HCT116 (cell line): Measurements from ENCODE around the gene TMCO1. TPM values are rescaled to one million over a fixed set of nuclear protein-coding genes. Genes with fewer than 3 reads are reported as not detected.

Source experiments
- ATAC-seq: fragments of 200-7000 bp; cut with Tn5 transposase; 2 replicates; pipeline ENCODE4 v1.9.1; 2020; ENCODE audit warnings: mild to moderate bottlenecking, moderate library complexity
- BruUV-seq: library from RNA; stranded (reverse); fragments of 400-500 nt; replicated peaks from 2 replicates; lab custom pipeline; 2021; lab: Mats Ljungman, UMichigan
- CTCF ChIA-PET: fragments of 300-600 bp; sonication (Branson Sonifier 250); formaldehyde crosslinking; loops from one replicate; lab custom pipeline; 2021; ENCODE audit warnings: antibody characterized with exemption; lab: Charles Lee
- POLR2A ChIA-PET: fragments of 300-600, 350-600 bp; sonication (Branson Sonifier 250); formaldehyde crosslinking; loops from one replicate; lab custom pipeline; 2021; ENCODE audit warnings: antibody characterized with exemption; lab: Charles Lee
- RAD21 ChIA-PET, 2 experiments: fragments of 300-600 bp; sonication (Branson Sonifier 250); formaldehyde crosslinking; loops; one replicate each; lab custom pipeline; 2023; ENCODE audit warnings: low total read pairs in 2 of 2; ENCODE audit not compliant: uncharacterized antibody in 2 of 2, unreplicated experiment in 2 of 2, low non-redundant PET in 1 of 2; lab: Charles Lee
- DNase-seq: peaks from one replicate; pipeline ENCODE4 v3.0.0-alpha.2; 2010; ENCODE audit warnings: low read depth, low spot score
- H2AFZ ChIP-seq: fragments of 200-600 bp; shearing (Covaris generic), sonication (generic); 2 replicates; pipeline ENCODE4 v1.6.1; 2017; ENCODE audit warnings: low read depth, mixed run types, mixed read lengths, antibody characterized with exemption, low read length; ENCODE audit not compliant: poor library complexity, severe bottlenecking
- H3K27ac ChIP-seq: 2 replicates; pipeline ENCODE4 v1.5.1; 2012; ENCODE audit warnings: low read depth, low read length
- H3K27me3 ChIP-seq: fragments of 200-600 bp; sonication (generic); 2 replicates; pipeline ENCODE4 v1.6.1; 2016; ENCODE audit warnings: mixed run types, low read length, mixed read lengths; ENCODE audit not compliant: insufficient read depth
- H3K36me3 ChIP-seq, 2 experiments: fragments of 200-500 bp in 1 of 2; fragments of 200-600 bp in 1 of 2; sonication (Bioruptor generic) in 1 of 2; sonication (generic) in 1 of 2; 2 replicates each; pipeline versions ENCODE4 v1.5.1 to v1.6.1; 2014 to 2016; ENCODE audit warnings: low read length in 2 of 2, inconsistent platforms in 1 of 2, mixed read lengths in 1 of 2, mixed run types in 1 of 2; ENCODE audit not compliant: insufficient read depth in 2 of 2, control insufficient read depth in 1 of 2
- H3K4me1 ChIP-seq, 2 experiments: fragments of 200-600 bp in 1 of 2; sonication (generic) in 1 of 2; 2 replicates each; pipeline versions ENCODE4 v1.5.1 to v1.6.1; 2012 to 2017; ENCODE audit warnings: low read length in 2 of 2, inconsistent platforms in 1 of 2, mild to moderate bottlenecking in 1 of 2, mixed read lengths in 1 of 2, mixed run types in 1 of 2, moderate library complexity in 1 of 2; ENCODE audit not compliant: insufficient read depth in 2 of 2, control insufficient read depth in 1 of 2
- H3K4me2 ChIP-seq: fragments of 200-600 bp; sonication (generic); 2 replicates; pipeline ENCODE4 v1.6.1; 2017; ENCODE audit warnings: mixed run types, low read length, mixed read lengths
- H3K4me3 ChIP-seq, 2 experiments: fragments of 200-600 bp in 1 of 2; sonication (generic) in 1 of 2; replicated peaks in 1 of 2; 2 replicates each; pipeline ENCODE4 v1.5.1; 2011 to 2016; ENCODE audit warnings: low read length in 2 of 2, control low read depth in 1 of 2, low read depth in 1 of 2, mild to moderate bottlenecking in 1 of 2, mixed read lengths in 1 of 2, mixed run types in 1 of 2
- H3K79me2 ChIP-seq: fragments of 200-600 bp; sonication (generic); 2 replicates; pipeline ENCODE4 v1.6.1; 2017; ENCODE audit warnings: mild to moderate bottlenecking, mixed run types, low read length, moderate library complexity, mixed read lengths; ENCODE audit not compliant: insufficient read depth
- H3K9ac ChIP-seq: fragments of 200-600 bp; sonication (generic); 2 replicates; pipeline ENCODE4 v1.6.1; 2016; ENCODE audit warnings: low read length, mixed read lengths
- H3K9me2 ChIP-seq: fragments of 200-600 bp; sonication (generic), shearing (Covaris generic); 2 replicates; pipeline ENCODE4 v1.6.1; 2017; ENCODE audit warnings: mixed run types, mild to moderate bottlenecking, moderate library complexity; ENCODE audit not compliant: insufficient read depth
- H3K9me3 ChIP-seq, 2 experiments: fragments of 200-500 bp in 1 of 2; fragments of 200-600 bp in 1 of 2; sonication (Bioruptor generic) in 1 of 2; sonication (generic) in 1 of 2; 2 replicates each; pipeline ENCODE4 v1.6.1; 2014 to 2017; ENCODE audit warnings: low read length in 2 of 2, mixed read lengths in 2 of 2, inconsistent platforms in 1 of 2, low read depth in 1 of 2, mild to moderate bottlenecking in 1 of 2, mixed run types in 1 of 2, moderate library complexity in 1 of 2; ENCODE audit not compliant: control insufficient read depth in 1 of 2, insufficient read depth in 1 of 2
- H4K20me1 ChIP-seq: fragments of 200-600 bp; sonication (generic), shearing (Covaris generic); 2 replicates; pipeline ENCODE4 v1.6.1; 2017; ENCODE audit warnings: mixed run types, mild to moderate bottlenecking, moderate library complexity; ENCODE audit not compliant: insufficient read depth
- ATF3 ChIP-seq: IDR thresholded peaks from 2 replicates; pipeline ENCODE4 v1.6.1; 2012
- CBX3 ChIP-seq: IDR thresholded peaks from 2 replicates; pipeline ENCODE4 v1.6.1; 2012; ENCODE audit warnings: low read depth
- CEBPB ChIP-seq: IDR thresholded peaks from 2 replicates; pipeline ENCODE4 v1.6.1; 2012; ENCODE audit warnings: low read depth
- EGR1 ChIP-seq: IDR thresholded peaks from 2 replicates; pipeline ENCODE4 v1.6.1; 2012; ENCODE audit warnings: low read depth
- ELF1 ChIP-seq: IDR thresholded peaks from 2 replicates; pipeline ENCODE4 v1.6.1; 2012; ENCODE audit warnings: low read depth, borderline replicate concordance
- EZH2phosphoT487 ChIP-seq: fragments of 200-600 bp; IDR thresholded peaks from 2 replicates; pipeline ENCODE4 v1.6.1; 2018; ENCODE audit warnings: antibody characterized with exemption, borderline replicate concordance
- FOSL1 ChIP-seq: IDR thresholded peaks from 2 replicates; pipeline ENCODE4 v1.6.1; 2012; ENCODE audit warnings: low read depth
- JUND ChIP-seq: IDR thresholded peaks from 2 replicates; pipeline ENCODE4 v1.6.1; 2012
- MAX ChIP-seq: IDR thresholded peaks from 2 replicates; pipeline ENCODE4 v1.6.1; 2012
- POLR2A ChIP-seq: IDR thresholded peaks from 2 replicates; pipeline ENCODE4 v1.7.0; 2011; ENCODE audit warnings: borderline replicate concordance; ENCODE audit not compliant: insufficient read depth, insufficient read length; ENCODE audit errors: extremely low read depth
- POLR2AphosphoS5 ChIP-seq: IDR thresholded peaks from 2 replicates; pipeline ENCODE4 v1.6.1; 2011; ENCODE audit warnings: mild to moderate bottlenecking, low read depth, low read length, moderate library complexity
- RAD21 ChIP-seq: IDR thresholded peaks from 2 replicates; pipeline ENCODE4 v1.6.1; 2012; ENCODE audit warnings: low read depth, mild to moderate bottlenecking
- REST ChIP-seq: IDR thresholded peaks from 2 replicates; pipeline ENCODE4 v1.6.1; 2012; ENCODE audit warnings: low read depth
- SIN3A ChIP-seq: IDR thresholded peaks from 2 replicates; pipeline ENCODE4 v1.6.1; 2012; ENCODE audit warnings: low read depth
- SRF ChIP-seq: IDR thresholded peaks from 2 replicates; pipeline ENCODE4 v1.6.1; 2012; ENCODE audit warnings: low read depth
- TCF7L2 ChIP-seq: IDR thresholded peaks from 2 replicates; pipeline ENCODE4 v1.7.0; 2011; ENCODE audit warnings: borderline replicate concordance, inconsistent platforms; ENCODE audit not compliant: insufficient read depth, insufficient read length; ENCODE audit errors: extremely low read depth
- ZFX ChIP-seq: fragments of 450-650 bp; IDR thresholded peaks from 2 replicates; pipeline ENCODE4 v1.6.1; 2017
- ZNF274 ChIP-seq: fragments of 200-500 bp; sonication (Bioruptor generic); IDR thresholded peaks from 2 replicates; pipeline ENCODE4 v1.6.1; 2014; ENCODE audit warnings: mild to moderate bottlenecking, low read depth, low read length, inconsistent platforms
- intact Hi-C: fragments of 100-400 bp; cut with micrococcal nuclease; formaldehyde crosslinking; loops from 2 replicates; pipeline ENCODE4 v1.10.0; 2022
- total RNA-seq: library from RNA; stranded (reverse); gene quantifications from one replicate; pipeline ENCODE4 v1.2.1, GENCODE V29; 2021; ENCODE audit not compliant: unreplicated experiment

TMCO1 gene
- total RNA-seq, 1 experiment from 2014 or later, result 61.2 TPM

GRCh38 chr1:165759095-165759494 is 9.6 kb downstream of the TMCO1 start:
- no peaks in the 10 kb centered on the region for H3K27me3 ChIP-seq
- no peak for DNase-seq
- no peaks in the 10 kb centered on the region for H3K9me2 ChIP-seq
- H3K4me1 ChIP-seq, result no peaks in the 10 kb centered on the region
- ATAC-seq, result no peak
- RAD21 ChIA-PET, result no interaction called here
- H2AFZ ChIP-seq, result no peak overlapping the region
- no peak overlapping the region for H3K4me3 ChIP-seq
- TF ChIP-seq POLR2AphosphoS5 (no peak), REST (no peak), CEBPB (no peak), ELF1 (no peak), TCF7L2 (no peak), SIN3A (no peak), EZH2phosphoT487 (no peak), FOSL1 (no peak), ZNF274 (no peak), POLR2A (no peak), SRF (no peak), ZFX (no peak), CBX3 (no peak), ATF3 (no peak), MAX (no peak), RAD21 (no peak), EGR1 (no peak), JUND (no peak)
- TF ChIP-seq, all 23 proteins: peak for 0
- Histone ChIP-seq H3K27ac (no peak overlapping the region), H3K9ac (no peak overlapping the region), H3K36me3 (peaks cover 0 to 4% of the 10 kb centered on the region in 2 experiments; a peak in 1 of 4 replicates), H3K9me3 (no peaks in the 10 kb centered on the region), H3K79me2 (peaks cover 10% of the 10 kb centered on the region; the same call in 1 of the 2 replicates), H4K20me1 (no peaks in the 10 kb centered on the region), H3K4me2 (no peak overlapping the region)
- BruUV-seq, result no TSS peak
- intact Hi-C loops, result no loop called here
- POLR2A ChIA-PET, result no interaction called here
- CTCF ChIA-PET, result no interaction called here
